ENCODE results near the gene INSIG1. TPM values are rescaled to one million over a fixed set of nuclear protein-coding genes. Genes with fewer than 3 reads are reported as not detected.

The INSIG1 gene
- total RNA-seq, 1 donor = 128 TPM

DNA sequence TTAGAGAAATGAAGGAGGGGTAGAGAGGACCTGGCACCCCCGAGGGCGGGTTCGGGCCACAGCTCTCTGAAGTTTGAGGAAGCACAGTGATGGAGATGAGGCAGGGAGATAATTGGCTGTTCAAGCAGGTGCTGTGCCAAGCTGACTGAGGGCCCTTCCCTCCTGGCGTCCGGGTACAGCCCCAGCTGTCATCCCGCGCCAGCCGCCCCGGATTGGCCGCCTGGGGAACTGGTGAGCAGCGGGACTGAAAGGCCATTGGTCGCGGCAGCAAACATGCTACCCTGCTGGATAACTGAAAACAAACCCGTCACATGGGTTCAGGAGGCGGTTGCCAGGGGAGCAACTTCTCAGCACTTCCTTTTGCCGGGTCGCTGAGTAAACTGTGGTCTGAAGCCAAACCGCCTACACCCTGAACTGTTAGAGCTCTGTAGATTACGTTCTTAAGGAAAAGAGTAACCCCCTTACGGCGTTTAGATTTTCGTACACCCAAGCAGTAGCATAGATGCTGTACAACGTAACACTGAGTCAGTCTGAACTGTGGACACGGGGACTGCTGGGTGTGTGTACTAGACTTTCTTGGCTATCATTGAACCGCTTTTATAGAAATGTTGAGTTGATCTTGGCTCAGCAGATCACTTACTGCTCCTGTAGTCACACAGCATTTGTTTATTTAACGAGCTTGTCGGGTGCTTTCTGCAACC lies 1.3 kb downstream of the INSIG1 start:
- Histone ChIP-seq H3K4me1 (ENCODE audit: insufficient read depth, low read length) (peaks cover 43% of the 10 kb centered on the region), H3K27me3 (ENCODE audit: insufficient read depth, low read length) (no peaks in the 10 kb centered on the region), H3K4me3 (ENCODE audit: low read length) (peak overlapping the region; percentile 69), H3K9me3 (ENCODE audit: low read depth, low read length) (no peaks in the 10 kb centered on the region)

DNA sequence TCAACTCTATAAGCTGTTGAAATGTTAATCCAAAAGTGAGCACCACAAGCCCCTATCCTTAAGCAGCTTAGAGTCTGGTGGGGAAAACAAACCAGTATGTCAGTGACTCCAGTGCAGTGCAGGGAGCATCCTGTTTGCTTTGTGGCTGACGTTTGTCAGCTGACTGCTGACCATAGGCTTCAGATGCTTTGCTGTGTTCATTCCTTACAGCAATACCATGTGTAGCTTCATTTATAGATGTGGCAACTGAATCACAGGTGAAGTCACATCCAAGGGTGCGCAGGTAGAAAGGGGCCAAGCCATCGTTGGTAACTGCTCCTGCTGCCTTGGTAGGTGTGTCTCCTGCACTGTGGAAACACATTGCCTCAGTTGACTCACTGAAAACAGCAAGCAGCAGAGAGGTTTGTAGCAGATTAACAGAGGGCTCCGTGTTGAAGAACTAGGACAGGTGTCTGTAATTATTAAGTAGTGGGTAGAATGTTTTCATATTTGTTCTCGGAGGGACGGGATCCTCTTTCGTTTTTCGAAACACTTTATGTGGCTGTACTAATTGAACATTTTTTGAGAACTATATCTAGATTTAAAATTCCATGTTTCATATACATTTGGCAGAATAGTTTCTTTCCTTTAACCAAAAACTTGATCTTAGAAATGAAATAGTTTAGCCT lies 2.0 kb downstream of the INSIG1 start:
- Histone ChIP-seq H3K9me3 (ENCODE audit: low read depth, low read length) (no peaks in the 10 kb centered on the region), H3K4me3 (ENCODE audit: low read length) (peak overlapping the region; percentile 69), H3K4me1 (ENCODE audit: insufficient read depth, low read length) (peaks cover 37% of the 10 kb centered on the region), H3K27me3 (ENCODE audit: insufficient read depth, low read length) (no peaks in the 10 kb centered on the region)

DNA sequence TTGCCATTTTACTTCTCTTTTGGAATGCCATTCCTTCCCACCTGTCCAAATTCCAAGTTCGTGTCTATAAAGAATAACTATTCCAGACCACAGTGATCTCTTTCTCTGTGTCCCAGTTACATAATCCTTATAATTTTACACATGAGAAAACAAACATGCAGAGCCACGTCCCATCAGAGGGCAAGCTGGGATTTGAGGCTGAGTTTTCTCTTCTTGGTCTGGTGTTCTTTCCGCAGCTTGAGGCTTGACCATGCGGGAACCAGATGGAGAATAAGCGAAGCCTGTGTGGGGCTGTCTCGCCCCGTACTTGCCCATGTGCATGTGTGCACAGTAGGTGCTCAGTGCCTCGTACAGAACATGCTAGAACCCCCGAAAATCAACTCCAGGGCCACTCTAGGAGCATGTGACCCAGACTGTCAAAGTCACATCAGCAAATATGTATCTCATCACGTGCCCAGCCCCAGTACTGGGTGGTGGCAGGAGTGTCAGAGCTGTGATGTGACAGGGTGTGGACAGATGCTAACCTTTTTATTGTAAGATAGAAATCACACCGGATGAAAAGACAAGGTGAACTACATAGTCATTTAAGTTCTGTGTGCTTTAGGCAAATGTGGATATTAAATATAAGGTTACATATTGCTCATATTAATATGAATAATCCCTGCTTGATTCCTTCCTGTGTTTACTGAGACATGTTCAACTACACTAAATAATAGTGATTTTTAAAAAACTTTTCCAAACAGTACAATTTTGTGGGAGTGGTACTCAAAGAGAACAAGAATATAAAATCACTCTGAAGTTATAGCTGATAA lies 3.2 kb downstream of the INSIG1 start:
- no peak overlapping the region for H3K4me3 ChIP-seq (ENCODE audit: low read length)
- H3K4me1 ChIP-seq (ENCODE audit: insufficient read depth, low read length) = peaks cover 37% of the 10 kb centered on the region
- H3K9me3 ChIP-seq (ENCODE audit: low read depth, low read length) = no peaks in the 10 kb centered on the region
- H3K27me3 ChIP-seq (ENCODE audit: insufficient read depth, low read length) = no peaks in the 10 kb centered on the region

DNA sequence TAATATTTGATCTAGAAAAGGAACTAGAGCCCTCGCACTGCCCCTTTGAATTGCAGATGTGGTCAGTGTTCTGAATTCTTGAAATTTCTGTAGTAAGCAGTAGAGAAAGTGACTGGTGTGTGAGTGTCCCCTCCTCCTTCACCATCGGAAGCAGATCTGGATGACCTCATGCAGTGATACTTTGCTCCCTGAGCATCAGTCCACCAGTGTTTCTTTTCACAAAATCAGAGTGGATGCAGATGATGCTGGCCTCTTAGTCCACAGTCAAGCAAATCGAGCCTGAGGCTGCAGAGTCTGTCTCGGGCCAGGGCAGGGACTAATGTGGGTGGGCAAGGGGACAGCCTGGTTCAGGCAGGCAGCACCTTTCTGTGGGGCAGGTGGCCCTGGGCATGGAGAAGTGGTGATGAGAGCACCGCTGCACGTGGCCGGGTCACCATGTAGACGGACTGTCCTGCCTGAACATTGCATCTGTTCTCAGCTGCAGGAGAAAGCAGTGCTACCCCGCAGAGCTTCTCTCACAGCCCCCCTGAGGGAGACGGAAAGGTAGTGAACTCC lies 5.4 kb downstream of the INSIG1 start:
- H3K27me3 ChIP-seq (ENCODE audit: insufficient read depth, low read length) = no peaks in the 10 kb centered on the region
- H3K9me3 ChIP-seq (ENCODE audit: low read depth, low read length) = no peaks in the 10 kb centered on the region
- no peak overlapping the region for H3K4me3 ChIP-seq (ENCODE audit: low read length)
- peaks cover 34% of the 10 kb centered on the region for H3K4me1 ChIP-seq (ENCODE audit: insufficient read depth, low read length)

DNA sequence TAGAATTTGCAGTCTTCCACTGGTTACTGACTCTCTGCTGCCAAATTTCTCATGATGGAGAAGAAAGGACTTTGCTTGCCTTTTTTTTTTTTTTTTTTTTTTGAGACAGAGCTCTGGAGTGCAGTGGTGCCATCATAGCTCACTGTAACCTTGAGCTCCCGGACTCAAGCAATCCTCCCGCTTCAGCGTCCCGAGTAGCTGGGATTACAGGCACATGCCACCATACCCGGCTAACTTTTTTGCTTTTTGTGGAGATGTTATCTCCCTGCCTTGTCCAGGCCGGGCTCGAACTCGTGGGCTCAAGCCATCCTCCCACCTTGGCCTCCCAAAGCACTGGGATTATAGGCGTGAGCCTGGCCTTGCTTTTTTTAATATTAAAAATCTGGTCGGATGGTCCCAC lies 6.2 kb downstream of the INSIG1 start:
- Histone ChIP-seq H3K27me3 (ENCODE audit: insufficient read depth, low read length) (no peaks in the 10 kb centered on the region), H3K9me3 (ENCODE audit: low read depth, low read length) (no peaks in the 10 kb centered on the region), H3K4me3 (ENCODE audit: low read length) (no peak overlapping the region), H3K4me1 (ENCODE audit: insufficient read depth, low read length) (peaks cover 28% of the 10 kb centered on the region)

DNA sequence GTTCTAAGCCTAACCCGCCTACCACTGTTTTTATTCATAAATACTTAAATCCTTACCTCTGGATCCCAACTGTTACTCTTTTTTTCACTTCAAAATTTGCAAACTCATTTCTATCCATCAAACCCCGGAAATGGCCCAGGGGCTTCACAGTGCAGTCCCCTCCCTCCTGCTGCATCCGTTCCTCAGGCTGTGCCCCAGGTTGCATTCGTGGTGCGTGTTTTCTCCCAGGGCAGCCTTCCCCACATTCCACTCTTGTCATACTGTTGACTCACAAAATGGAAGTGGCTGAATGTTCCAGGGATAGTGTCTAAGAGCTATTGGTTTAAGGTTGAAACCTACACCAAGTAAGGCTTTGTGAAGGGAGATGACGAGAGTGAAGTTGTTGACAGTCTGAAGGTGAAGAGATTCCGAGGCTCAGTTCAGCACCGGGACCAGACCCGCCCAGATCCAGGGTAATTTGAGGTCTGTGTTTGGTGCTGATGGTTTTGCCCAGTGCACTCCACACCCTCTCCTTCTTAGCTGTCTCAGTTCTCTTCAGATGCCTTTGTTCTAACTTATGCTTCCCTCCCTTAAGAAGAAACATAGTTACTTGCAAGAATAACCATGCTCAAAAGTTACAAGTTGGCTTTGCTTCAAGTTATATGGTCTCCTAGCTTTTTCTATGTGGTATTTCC lies 7.7 kb downstream of the INSIG1 start:
- no peaks in the 10 kb centered on the region for H3K9me3 ChIP-seq (ENCODE audit: low read depth, low read length)
- no peaks in the 10 kb centered on the region for H3K27me3 ChIP-seq (ENCODE audit: insufficient read depth, low read length)
- H3K4me1 ChIP-seq (ENCODE audit: insufficient read depth, low read length) = peaks cover 18% of the 10 kb centered on the region
- no peak overlapping the region for H3K4me3 ChIP-seq (ENCODE audit: low read length)

DNA sequence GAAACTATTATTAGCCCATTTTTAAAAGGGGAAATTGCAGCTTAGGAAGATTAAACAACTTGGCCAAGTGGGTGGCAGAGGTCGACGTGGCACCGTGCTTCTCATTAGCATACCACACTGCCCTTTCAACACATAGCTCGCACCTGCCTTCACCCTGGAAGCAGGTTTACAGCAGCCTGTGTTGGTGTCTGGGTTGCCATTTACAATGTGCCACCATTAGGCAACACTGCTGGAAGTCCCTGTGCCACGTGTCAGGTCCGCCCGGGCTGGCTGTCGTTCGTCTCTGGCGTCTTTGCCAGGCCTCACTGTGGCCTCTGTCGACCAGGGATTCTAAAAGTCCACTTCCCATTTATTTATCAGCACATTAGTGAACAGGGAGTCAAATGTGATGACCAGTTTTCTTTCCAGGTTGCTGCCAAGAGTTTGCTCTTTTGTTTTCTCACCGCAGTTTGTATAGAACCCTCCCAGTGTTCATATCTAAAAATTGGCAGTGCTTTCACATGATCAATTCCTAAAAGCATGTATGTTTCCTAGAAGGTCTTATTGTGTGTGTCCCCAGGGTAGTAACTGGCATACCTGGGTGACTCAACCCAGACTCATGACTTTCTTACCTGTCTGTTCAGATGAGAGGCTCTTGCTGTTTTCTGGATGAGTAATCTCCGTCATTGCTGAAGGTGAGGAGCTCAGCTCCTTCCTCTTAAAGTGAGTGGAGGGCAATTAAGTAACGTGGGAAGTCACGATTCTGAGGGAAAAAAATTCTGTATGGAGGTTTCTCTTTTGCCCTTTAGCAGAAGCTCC lies 9.2 kb downstream of the INSIG1 start:
- H3K4me3 ChIP-seq (ENCODE audit: low read length) = no peak overlapping the region
- H3K4me1 ChIP-seq (ENCODE audit: insufficient read depth, low read length) = peaks cover 11% of the 10 kb centered on the region
- no peaks in the 10 kb centered on the region for H3K27me3 ChIP-seq (ENCODE audit: insufficient read depth, low read length)
- no peaks in the 10 kb centered on the region for H3K9me3 ChIP-seq (ENCODE audit: low read depth, low read length)

DNA sequence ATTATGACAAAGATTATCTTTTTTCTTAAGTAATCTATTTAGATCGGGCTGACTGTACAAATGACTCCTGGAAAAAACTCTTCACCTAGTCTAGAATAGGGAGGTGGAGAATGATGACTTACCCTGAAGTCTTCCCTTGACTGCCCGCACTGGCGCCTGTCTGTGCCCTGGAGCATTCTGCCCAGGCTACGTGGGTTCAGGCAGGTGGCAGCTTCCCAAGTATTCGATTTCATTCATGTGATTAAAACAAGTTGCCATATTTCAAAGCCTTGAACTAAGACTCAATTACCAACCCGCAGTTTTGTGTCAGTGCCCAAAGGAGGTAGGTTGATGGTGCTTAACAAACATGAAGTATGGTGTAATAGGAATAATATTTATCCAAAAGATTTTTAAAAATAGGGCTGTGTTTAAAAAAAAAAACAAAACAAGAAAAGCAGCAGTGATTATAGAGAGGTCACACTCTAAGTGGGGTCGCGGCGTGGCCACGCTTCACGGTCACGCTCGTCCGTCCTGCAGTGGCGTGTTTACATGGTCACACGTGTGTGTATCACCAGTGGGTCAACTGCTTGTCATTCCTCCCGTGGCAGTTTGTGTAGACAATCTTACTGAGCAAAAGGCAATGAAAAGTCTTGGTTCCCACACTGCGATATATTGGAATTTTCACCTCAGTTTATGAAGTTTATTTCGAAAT lies 10.8 kb downstream of the INSIG1 start:
- H3K9me3 ChIP-seq (ENCODE audit: low read depth, low read length) = no peaks in the 10 kb centered on the region
- H3K27me3 ChIP-seq (ENCODE audit: insufficient read depth, low read length) = no peaks in the 10 kb centered on the region
- peaks cover 11% of the 10 kb centered on the region for H3K4me1 ChIP-seq (ENCODE audit: insufficient read depth, low read length)
- no peak overlapping the region for H3K4me3 ChIP-seq (ENCODE audit: low read length)

DNA sequence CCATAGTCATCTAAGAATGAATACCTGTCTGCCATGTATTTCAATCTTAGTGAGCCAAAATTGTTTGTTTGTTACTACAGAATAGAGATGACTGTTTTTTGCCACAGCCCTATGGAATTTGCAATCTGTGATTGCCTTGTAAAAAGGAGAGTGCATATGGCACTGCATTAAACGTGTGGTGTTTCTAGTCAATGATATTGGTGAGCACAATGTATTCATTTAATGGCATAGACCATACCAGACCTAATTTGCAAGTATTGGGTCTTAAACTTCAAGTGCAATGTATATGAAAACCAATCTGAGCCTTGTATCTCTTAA lies 11.3 kb downstream of the INSIG1 start:
- no peaks in the 10 kb centered on the region for H3K27me3 ChIP-seq (ENCODE audit: insufficient read depth, low read length)
- no peaks in the 10 kb centered on the region for H3K9me3 ChIP-seq (ENCODE audit: low read depth, low read length)
- H3K4me3 ChIP-seq (ENCODE audit: low read length) = no peak overlapping the region
- H3K4me1 ChIP-seq (ENCODE audit: insufficient read depth, low read length) = peaks cover 11% of the 10 kb centered on the region

DNA sequence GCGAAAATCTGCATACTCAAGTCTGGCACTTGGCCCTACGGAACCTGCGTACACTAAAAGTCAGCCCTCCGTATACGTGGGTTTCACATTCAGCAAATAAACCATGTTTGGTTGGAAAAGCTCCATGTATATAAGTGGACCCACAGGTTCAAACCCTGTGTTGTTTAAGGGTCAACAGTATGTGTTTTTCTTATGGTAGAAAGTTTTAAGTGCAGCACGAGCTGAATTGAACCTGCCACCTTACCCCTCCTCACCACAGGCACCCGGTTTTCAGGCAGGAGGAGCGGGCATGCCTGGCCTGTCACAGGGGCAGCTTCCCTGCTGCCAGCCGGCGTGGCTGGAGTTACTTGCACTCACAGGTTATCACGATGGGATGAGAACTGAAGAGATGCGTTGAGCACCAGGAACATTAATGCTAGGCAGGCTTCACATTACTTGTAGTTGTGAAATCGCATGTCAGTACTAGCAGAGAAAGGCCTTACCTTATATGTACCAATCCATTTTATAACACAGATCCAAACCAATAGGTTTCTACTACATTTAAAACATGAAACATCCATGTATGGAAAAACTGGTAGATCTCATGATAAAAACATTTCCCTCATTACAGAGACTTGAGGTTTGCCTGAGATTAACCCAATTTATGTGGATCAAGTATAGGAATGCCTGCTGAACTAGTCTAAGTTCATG lies 12.9 kb downstream of the INSIG1 start:
- Histone ChIP-seq H3K27me3 (ENCODE audit: insufficient read depth, low read length) (no peaks in the 10 kb centered on the region), H3K4me3 (ENCODE audit: low read length) (no peak overlapping the region), H3K9me3 (ENCODE audit: low read depth, low read length) (no peaks in the 10 kb centered on the region), H3K4me1 (ENCODE audit: insufficient read depth, low read length) (peaks cover 11% of the 10 kb centered on the region)

DNA sequence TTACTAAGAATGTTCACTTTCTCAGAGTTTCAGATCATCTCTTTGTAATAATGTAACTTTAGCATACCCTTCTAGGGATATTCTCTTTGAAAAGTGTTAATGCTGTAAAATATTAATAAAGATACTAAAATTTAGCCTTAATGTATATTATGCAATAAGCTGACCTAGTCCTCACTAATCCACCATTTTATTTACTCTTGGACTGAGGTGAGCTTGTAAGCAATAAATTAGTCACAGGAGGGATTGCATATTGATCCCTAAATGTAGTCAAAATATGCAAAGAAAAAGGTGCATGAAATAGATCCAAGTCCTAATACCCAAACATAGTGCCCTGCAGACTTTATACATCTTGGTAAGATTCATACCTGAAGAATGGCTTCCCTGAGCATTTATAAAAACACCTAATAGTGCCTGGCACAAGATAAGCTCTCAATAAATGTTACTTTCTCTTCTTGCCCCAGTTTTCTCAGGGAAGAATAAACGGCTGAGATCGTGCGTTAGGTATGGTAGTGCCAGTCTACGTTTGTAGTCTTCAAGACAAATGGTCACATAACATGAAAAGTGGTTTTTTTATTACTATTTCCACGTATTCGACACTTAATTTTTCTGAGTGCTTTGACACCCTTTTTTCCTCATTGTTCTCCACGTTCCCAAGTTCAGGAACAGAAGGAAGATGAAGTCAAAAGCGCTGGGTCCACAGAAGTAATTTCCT lies 14.3 kb downstream of the INSIG1 start:
- no peak overlapping the region for H3K4me3 ChIP-seq (ENCODE audit: low read length)
- no peaks in the 10 kb centered on the region for H3K27me3 ChIP-seq (ENCODE audit: insufficient read depth, low read length)
- peaks cover under 1% of the 10 kb centered on the region for H3K4me1 ChIP-seq (ENCODE audit: insufficient read depth, low read length)
- H3K9me3 ChIP-seq (ENCODE audit: low read depth, low read length) = no peaks in the 10 kb centered on the region

DNA sequence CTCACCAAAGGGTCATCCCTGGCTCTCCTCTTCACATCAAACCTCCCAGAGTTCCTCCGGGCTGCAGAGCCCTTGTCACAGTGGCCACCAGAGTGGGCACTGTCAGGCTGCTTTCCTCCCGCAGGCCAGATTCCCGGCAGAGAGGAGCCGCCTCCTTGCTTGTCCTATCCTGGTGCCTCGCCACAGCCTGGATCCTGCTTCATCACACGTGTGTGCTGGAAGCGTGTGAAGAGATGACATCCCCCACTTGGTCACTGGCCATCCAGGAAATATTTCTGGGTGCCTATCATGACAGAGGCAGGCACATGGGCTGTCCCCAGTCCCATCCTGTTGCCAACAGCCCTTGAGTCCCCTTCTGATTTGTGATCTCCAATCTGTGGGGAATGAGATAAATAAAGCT lies 15.0 kb downstream of the INSIG1 start:
- Histone ChIP-seq H3K4me3 (ENCODE audit: low read length) (no peak overlapping the region), H3K4me1 (ENCODE audit: insufficient read depth, low read length) (no peaks in the 10 kb centered on the region), H3K27me3 (ENCODE audit: insufficient read depth, low read length) (no peaks in the 10 kb centered on the region), H3K9me3 (ENCODE audit: low read depth, low read length) (no peaks in the 10 kb centered on the region)

DNA sequence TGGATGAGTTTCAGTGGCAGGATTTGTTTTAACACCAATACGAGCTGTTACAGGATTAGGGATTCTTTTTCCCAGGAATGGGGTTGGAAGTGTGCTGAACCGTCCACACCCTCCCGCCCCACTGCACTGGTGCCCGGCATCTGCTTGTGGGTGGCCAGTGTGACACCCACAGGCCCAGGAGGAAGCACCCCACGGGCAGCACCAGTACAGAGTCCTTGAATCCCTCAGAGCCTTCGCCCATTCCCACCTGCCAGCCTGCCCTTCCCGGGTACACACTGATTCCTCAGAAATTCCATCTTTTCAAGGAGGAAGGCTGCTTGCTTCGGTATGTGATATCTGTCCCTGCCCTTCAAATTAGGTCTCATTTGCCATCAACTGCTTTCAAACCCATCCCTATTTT lies 15.4 kb downstream of the INSIG1 start:
- no peaks in the 10 kb centered on the region for H3K27me3 ChIP-seq (ENCODE audit: insufficient read depth, low read length)

More for the DNA sequence above, 15.4 kb downstream of the INSIG1 start:
- Histone ChIP-seq H3K9me3 (ENCODE audit: low read depth, low read length) (no peaks in the 10 kb centered on the region), H3K4me1 (ENCODE audit: insufficient read depth, low read length) (no peaks in the 10 kb centered on the region), H3K4me3 (ENCODE audit: low read length) (no peak overlapping the region)

All from mononuclear cell (primary cell).